Endodermal cell (in vitro differentiated cells): ENCODE measurements around the gene SH3BGRL. TPM values are rescaled to one million over a fixed set of nuclear protein-coding genes. Genes with fewer than 3 reads are reported as not detected.

Experiments
- DNase-seq: peaks from one replicate; pipeline ENCODE4 v3.0.0-alpha.2; 2017
- H3K27ac ChIP-seq: 2 replicates; pipeline ENCODE4 v1.5.1; 2013; ENCODE audit warnings: mild to moderate bottlenecking, low read depth, low read length, moderate library complexity
- H3K27me3 ChIP-seq: 2 replicates; pipeline ENCODE4 v1.6.1; 2013; ENCODE audit warnings: mild to moderate bottlenecking, low read length, moderate library complexity; ENCODE audit not compliant: insufficient read depth, control insufficient read depth, poor library complexity, severe bottlenecking
- H3K36me3 ChIP-seq: 2 replicates; pipeline ENCODE4 v1.7.0; 2013; ENCODE audit warnings: mild to moderate bottlenecking, low read length, moderate library complexity; ENCODE audit not compliant: control insufficient read depth, insufficient read depth
- H3K4me1 ChIP-seq: one replicate; pipeline ENCODE4 v1.7.0; 2013; ENCODE audit warnings: low read length; ENCODE audit not compliant: control insufficient read depth, insufficient read depth
- H3K4me3 ChIP-seq: 2 replicates; pipeline ENCODE4 v1.5.1; 2013; ENCODE audit warnings: mild to moderate bottlenecking, low read length, moderate library complexity
- H3K9ac ChIP-seq: 2 replicates; pipeline ENCODE4 v1.6.1; 2013; ENCODE audit warnings: mild to moderate bottlenecking, low read length, moderate library complexity; ENCODE audit not compliant: poor library complexity, severe bottlenecking; ENCODE audit errors: extremely low read depth
- H3K9me3 ChIP-seq: 2 replicates; pipeline ENCODE4 v1.6.1; 2013; ENCODE audit warnings: mild to moderate bottlenecking, low read length, moderate library complexity; ENCODE audit not compliant: control insufficient read depth
- H3K27ac Mint-ChIP-seq: 2 replicates; pipeline ENCODE4 v1.8.0; 2020; ENCODE audit warnings: mixed read lengths
- H3K27me3 Mint-ChIP-seq: 2 replicates; pipeline ENCODE4 v1.8.0; 2021; ENCODE audit warnings: mild to moderate bottlenecking, mixed read lengths; ENCODE audit not compliant: insufficient read depth
- H3K36me3 Mint-ChIP-seq: 2 replicates; pipeline ENCODE4 v1.8.0; 2020; ENCODE audit warnings: low read depth, mixed read lengths
- H3K4me1 Mint-ChIP-seq: 2 replicates; pipeline ENCODE4 v1.8.0; 2020; ENCODE audit warnings: mixed read lengths
- H3K4me3 Mint-ChIP-seq: 2 replicates; pipeline ENCODE4 v1.8.0; 2020; ENCODE audit warnings: mild to moderate bottlenecking, moderate library complexity, mixed read lengths
- H3K9me3 Mint-ChIP-seq: 2 replicates; pipeline ENCODE4 v1.8.0; 2020; ENCODE audit warnings: mild to moderate bottlenecking, mixed read lengths
- WGBS, 2 experiments: methylation state at CpG; one replicate each; pipeline versions ENCODE4 v1.1.5 to v1.1.7; 2013; ENCODE audit warnings: missing lambda C conversion rate in 2 of 2, mixed read lengths in 1 of 2; ENCODE audit not compliant: insufficient coverage in 1 of 2, insufficient read length in 1 of 2; 5-methylcytosine and 5-hydroxymethylcytosine counted together
- total RNA-seq, 2 donors: library from RNA; stranded (reverse); fragmentation: NEBNext Ultra II Directional in 1 of 2; extraction: Animal tissue kit (Norgen Biotek cat#: 25700) in 1 of 2; gene quantifications; 2 replicates in 1 of 2; 3 replicates in 1 of 2; pipeline ENCODE4 v1.2.1, GENCODE V29; 2021
- TF ChIP-seq, protein P1 (sequence below): fragments of 200-600 bp; sonication (generic); conservative IDR thresholded peaks from 2 replicates; pipeline ENCODE4 v1.5.0; 2021; ENCODE audit warnings: antibody characterized with exemption, mild to moderate bottlenecking

SH3BGRL gene
- total RNA-seq, 2 donors from 2014 or later = 44.8 to 63.5 TPM

DNA sequence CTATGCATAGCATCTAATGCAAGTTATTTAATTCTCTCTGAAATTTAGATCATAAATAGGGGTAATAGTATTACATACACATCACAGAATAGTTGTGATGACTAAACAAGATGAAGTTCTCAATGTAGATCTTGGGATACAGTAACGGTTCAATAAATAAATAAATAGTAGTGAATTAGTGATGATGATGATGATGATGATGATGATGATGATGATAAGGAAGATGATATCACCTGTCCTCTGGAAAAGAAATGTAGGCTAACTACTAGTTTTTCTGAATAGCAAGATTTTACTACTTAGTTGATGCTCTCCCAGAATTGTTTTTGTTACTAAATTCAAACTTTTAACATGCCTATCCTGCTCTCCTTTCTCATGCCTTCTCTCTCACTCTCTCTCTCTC lies 30.3 kb downstream of the SH3BGRL start:
- no peaks in the 10 kb centered on the region for H3K36me3 Mint-ChIP-seq
- 83 to 92% methylated on average over 1 of the region's 1 CpG for WGBS, 2 experiments
- TF ChIP-seq, protein P1, sequence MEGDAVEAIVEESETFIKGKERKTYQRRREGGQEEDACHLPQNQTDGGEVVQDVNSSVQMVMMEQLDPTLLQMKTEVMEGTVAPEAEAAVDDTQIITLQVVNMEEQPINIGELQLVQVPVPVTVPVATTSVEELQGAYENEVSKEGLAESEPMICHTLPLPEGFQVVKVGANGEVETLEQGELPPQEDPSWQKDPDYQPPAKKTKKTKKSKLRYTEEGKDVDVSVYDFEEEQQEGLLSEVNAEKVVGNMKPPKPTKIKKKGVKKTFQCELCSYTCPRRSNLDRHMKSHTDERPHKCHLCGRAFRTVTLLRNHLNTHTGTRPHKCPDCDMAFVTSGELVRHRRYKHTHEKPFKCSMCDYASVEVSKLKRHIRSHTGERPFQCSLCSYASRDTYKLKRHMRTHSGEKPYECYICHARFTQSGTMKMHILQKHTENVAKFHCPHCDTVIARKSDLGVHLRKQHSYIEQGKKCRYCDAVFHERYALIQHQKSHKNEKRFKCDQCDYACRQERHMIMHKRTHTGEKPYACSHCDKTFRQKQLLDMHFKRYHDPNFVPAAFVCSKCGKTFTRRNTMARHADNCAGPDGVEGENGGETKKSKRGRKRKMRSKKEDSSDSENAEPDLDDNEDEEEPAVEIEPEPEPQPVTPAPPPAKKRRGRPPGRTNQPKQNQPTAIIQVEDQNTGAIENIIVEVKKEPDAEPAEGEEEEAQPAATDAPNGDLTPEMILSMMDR = no peak
- no peak overlapping the region for H3K4me3 ChIP-seq
- DNase-seq = no peak
- H3K27me3 ChIP-seq = no peaks in the 10 kb centered on the region
- no peaks in the 10 kb centered on the region for H3K4me1 ChIP-seq
- no peak overlapping the region for H3K4me3 Mint-ChIP-seq
- H3K27me3 Mint-ChIP-seq = no peaks in the 10 kb centered on the region
- no peak overlapping the region for H3K27ac ChIP-seq
- H3K27ac Mint-ChIP-seq = no peak overlapping the region
- no peaks in the 10 kb centered on the region for H3K36me3 ChIP-seq
- no peak overlapping the region for H3K9ac ChIP-seq
- H3K9me3 ChIP-seq = no peaks in the 10 kb centered on the region
- H3K4me1 Mint-ChIP-seq = peaks cover 3% of the 10 kb centered on the region
- peaks cover 29% of the 10 kb centered on the region for H3K9me3 Mint-ChIP-seq

DNA sequence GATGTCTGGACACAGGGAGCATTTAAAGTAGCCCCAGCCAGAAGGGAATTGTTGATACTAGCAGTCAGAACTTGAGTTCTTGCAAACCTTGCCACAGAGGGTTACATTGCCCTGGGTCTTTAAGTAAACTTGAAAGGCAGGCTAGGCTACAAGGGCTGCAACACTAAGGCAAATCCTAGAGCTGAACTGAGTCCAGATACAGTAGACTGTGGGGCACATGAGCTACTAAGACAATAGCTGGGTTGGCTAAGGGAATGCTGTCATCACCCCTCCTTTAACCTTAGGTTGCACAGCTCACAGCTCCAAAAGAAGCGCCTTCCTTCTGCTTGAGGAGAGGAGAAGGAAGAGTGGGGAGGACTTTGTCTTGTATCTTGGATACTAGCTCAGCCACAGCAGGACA lies 35.6 kb downstream of the SH3BGRL start:
- Histone ChIP-seq H3K9me3 (no peaks in the 10 kb centered on the region), H3K36me3 (no peaks in the 10 kb centered on the region), H3K9ac (no peak overlapping the region), H3K4me1 (no peaks in the 10 kb centered on the region), H3K4me3 (no peak overlapping the region), H3K27me3 (no peaks in the 10 kb centered on the region), H3K27ac (no peak overlapping the region)
- Mint-ChIP-seq H3K36me3 (peaks cover 4% of the 10 kb centered on the region), H3K4me3 (no peak overlapping the region), H3K27ac (no peak overlapping the region), H3K27me3 (no peaks in the 10 kb centered on the region), H3K9me3 (peaks cover 52% of the 10 kb centered on the region), H3K4me1 (no peaks in the 10 kb centered on the region)
- TF ChIP-seq, protein P1 = no peak
- DNase-seq = no peak
- WGBS, 2 experiments = no CpG with 5 or more reads among the region's 1 CpG

DNA sequence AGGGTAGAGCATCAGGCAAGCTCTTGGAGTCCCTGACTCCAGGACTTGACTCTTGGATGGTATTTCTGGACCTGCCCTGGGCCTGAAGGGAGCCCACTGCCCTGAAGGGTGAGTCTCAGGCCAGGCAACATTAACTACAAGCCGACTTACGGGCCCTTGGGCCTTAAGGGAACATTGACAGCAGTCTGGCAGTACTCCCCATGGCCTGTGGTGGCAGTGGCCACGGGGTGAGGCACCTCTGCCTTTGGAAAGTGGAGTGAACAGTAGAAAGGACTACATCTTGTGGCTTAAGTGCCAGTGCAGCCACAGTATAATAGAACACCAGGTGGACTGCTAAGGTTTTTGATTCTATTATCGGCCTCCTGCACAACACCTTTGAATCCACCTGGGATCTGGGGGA lies 36.3 kb downstream of the SH3BGRL start:
- Mint-ChIP-seq H3K4me3 (no peak overlapping the region), H3K9me3 (peaks cover 54% of the 10 kb centered on the region), H3K27me3 (no peaks in the 10 kb centered on the region), H3K27ac (no peak overlapping the region), H3K36me3 (peaks cover 4% of the 10 kb centered on the region), H3K4me1 (no peaks in the 10 kb centered on the region)
- Histone ChIP-seq H3K27ac (no peak overlapping the region), H3K9ac (no peak overlapping the region), H3K9me3 (no peaks in the 10 kb centered on the region), H3K4me3 (no peak overlapping the region), H3K36me3 (no peaks in the 10 kb centered on the region), H3K4me1 (no peaks in the 10 kb centered on the region), H3K27me3 (no peaks in the 10 kb centered on the region)
- peak; percentile 54 for DNase-seq
- WGBS, 2 experiments = 98% methylated on average over 4 of the region's 4 CpGs; no CpG with 5 or more reads in 1 of the 2 experiments
- TF ChIP-seq, protein P1 = peak; percentile 46
